IPS DF 19.7 (cell line): ENCODE results near the gene AJM1.
"Not testable (repeated sequence)": the region's sequence is repeated elsewhere in the genome, so short reads cannot be mapped to it uniquely, and the experiment has no call there.

Source experiments
- DNase-seq: peaks from one replicate; pipeline ENCODE4 v3.0.0-alpha.2; 2013; ENCODE audit warnings: low read depth, low spot score

Gene AJM1

DNA sequence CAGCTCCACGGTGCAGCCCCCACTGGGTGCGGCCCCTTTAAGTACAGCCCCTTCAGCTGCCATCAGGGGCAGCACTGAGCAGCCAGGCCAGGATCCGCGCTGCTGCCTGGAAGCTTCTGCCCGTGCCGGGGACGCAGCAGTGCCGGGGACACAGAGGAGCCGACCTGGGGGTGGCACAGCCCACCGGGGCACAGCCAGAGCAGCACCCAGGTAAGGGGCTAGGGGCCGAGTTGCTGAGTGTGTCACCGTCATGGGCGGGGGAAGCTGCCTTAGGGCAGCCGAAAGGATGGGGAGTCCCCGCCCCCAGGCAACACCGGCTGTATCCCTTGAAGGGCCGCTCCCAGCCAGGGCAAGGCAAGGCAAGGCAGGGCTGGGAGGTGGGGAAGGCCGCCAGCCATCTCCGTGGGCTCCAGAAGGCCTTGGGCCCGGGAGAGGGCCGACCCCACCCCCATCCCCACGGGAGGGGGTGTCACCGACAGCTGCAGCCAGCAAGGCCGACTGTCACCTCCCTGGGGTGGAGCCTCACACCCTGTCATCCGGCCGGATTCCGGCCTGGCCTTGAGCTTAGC lies at the start of gene AJM1:
Gene AJM1, plus strand, starts transcription at position 99 of the 569 bp plus-strand sequence. CDS start 1,937 bp downstream, outside the sequence.
- DNase-seq, result not testable (repeated sequence)

GRCh38 chr9:136793086-136793946 lies 49.0 kb upstream of the AJM1 start:
- no peak for DNase-seq

- DNase-seq, result no peak
Measured at GRCh38 chr9:136794281-136794999, 47.8 kb upstream of the AJM1 start.

DNA sequence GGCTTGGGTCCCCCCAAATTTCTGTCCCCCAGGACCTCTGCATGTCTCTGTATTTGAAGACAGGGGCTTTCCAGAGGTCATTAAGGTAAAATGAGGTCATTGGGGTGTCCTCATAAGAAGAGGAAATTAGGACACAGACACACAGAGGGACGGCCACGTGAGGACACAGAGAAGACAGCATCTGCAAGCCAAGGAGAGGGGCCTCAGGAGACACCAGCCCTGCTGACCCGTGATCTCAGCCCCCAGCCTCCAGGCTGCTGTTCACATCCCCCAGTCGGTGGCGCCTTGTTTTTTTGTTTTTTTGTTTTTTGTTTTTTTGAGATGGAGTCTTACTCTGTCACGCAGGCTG lies 47.3 kb upstream of the AJM1 start:
- no peak for DNase-seq

- no peak for DNase-seq
Measured at GRCh38 chr9:136796238-136796774, 46.0 kb upstream of the AJM1 start, which contains the start of gene CCDC183. TSS of gene CCDC183 (plus strand) at chr9:136796338. CDS start at chr9:136796398, 60 bp downstream.

DNA sequence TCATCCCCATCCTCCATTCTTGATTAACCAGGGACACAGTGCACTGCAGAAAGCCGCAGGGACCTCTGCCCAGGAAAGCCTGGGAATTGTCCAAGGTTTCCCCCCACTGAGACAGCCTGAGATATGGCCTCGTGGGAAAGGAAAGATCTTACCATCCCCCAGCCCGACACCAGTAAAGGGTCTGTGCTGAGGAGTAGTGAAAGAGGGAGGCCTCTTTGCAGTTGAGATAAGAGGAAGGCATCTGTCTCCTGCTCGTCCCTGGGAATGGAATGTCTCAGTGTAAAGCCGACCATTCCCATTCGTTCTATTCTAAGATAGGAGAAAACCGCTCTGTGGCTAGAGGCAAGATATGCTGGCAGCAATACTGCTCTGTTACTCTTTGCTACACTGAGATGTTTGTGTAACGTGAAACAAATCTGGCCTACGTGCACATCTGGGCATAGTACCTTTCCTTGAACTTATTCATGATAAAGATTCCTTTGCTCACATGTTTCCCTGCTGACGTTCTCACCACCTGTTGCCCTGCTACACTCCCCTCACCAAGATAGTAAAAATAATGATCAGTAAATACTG lies 45.4 kb upstream of the AJM1 start:
- not testable (repeated sequence) for DNase-seq

GRCh38 chr9:136798708-136799078 lies 43.6 kb upstream of the AJM1 start:
- DNase-seq, result no peak

- no peak for DNase-seq
Measured at GRCh38 chr9:136799079-136799853, 43.0 kb upstream of the AJM1 start.

DNA sequence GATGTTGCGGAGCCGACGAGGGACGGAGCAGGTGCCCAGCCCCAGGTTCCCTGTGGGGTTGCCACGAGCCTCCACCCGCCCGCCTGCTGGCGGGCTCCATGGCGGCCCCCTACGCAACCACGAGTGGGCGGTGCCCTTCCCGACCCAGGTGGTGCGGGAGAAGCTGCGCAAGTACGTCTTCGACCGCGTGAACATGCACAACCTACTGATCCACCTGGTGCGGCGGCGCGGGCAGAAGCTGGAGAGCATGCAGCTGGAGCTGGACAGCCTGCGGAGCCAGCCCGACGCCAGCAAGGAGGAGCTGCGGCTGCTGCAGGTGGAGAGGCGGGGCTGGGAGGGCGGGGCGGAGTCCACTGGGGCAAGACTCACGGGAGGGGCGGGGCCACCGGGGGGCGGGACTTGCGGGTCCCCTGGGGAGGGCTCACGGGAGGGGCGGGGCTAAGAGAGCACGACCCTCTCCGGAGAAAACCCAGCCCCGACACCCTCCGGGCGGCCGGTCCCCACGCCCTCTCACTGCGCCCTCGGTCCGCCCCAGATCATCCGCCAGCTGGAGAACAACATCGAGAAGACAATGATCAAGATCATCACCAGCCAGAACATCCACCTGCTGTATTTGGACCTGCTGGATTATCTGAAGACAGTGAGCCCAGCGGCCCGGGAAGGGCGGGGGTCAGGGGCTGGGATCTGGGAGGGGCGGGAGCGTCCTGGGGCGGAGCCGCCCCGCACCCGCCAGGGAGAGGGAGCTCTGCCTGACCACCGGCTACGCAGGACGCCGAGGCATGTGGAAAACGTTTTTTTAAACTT lies 42.2 kb upstream of the AJM1 start:
- DNase-seq, result no peak

- DNase-seq, result no peak
Measured at GRCh38 chr9:136802321-136802720, 40.0 kb upstream of the AJM1 start.

DNA sequence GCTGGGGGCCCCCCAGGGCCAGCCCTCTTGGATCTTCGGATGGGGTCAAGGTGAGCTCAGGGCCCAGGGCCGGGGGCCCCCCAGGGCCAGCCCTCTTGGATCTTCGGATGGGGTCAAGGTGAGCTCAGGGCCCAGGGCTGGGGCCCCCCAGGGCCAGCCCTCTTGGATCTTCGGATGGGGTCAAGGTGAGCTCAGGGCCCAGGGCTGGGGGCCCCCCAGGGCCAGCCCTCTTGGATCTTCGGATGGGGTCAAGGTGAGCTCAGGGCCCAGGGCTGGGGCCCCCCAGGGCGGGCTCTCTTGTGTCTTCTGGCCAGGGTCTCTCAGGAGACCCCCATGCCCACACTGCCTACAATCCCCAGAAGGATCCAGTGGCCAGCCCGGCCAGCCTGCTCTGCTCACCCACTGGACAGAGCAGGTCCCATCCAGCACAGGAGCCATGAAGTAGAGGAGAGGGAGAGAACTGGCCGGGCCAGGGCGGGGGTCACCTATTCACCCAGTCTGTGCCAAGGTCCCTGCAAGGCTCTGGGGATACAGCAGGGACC lies 39.2 kb upstream of the AJM1 start:
- DNase-seq, result not testable (repeated sequence)

DNA sequence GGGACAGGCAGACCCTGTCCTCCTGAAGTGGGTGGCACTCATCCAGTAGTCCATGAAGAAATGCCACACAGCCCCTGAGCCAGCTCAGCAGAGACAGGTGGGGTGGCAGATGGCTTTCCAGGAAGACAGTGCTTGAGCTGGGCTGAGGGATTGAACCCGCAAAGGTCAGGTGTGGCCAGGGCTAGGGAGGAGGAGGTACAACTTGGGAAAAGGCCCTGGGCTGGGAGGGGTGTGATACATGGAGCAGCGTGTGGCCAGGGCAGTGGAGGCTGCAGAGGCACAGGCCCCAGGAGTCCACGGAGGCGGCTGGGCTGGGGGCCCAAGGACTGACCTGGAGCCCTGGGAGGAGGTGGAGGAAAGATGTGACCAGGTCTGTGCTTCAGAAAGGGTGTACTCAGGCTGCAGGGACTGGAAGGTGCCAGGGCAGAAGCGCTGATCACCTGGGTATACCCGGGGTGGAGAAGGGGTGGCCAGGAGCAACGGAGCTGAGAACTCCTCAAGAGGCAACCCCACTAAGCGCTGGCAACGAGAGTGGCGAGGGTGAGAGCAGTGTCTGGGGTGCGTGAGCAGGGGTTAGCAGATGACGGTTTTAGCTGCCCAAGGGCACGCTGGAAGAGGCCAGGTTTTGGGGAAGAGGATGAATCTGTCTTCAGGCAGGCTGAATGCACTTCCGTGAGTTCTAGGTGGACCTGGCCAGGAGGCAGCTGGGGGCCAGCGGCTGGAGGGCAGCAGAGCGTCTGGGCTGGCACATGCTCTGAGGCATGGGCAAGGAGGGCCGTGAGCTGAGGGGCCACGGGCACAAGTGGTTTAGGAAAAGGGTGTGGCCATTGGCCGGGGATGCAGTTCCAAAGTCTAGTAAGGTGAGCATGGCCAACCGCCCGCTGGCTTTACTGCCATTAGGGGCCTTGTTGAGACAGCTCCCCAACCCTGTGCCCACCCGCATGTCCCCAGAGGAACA lies 38.4 kb upstream of the AJM1 start:
- no peak for DNase-seq

- DNase-seq, result no peak
Measured at GRCh38 chr9:136804509-136805206, 37.6 kb upstream of the AJM1 start.

DNA sequence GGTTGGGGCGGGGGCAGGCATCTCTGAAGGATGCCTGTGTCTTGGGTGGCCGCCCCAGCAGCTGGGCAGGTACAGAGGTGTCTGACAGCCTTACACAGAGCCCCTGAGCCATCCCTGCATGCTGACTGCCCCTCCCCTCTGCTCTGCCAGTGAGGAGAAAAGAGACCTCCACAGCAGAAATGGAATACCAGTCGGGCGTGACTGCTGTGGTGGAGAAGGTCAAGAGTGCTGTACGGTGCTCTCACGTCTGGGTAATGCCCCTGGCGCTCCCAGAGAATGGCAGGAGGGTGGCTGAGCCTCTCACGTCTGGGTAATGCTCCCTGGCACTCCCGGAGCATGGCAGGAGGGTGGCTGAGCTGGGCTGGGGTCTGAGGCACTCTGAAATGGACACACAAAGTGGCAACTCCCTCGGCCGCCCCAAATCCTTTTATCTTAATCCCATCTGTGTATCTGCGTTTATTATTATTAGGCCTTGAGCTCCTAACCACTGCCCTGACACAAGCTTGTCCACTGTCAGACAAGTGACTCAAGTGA lies 37.0 kb upstream of the AJM1 start:
- DNase-seq, result no peak

- no peak for DNase-seq
Measured at GRCh38 chr9:136806067-136806466, 36.2 kb upstream of the AJM1 start.

GRCh38 chr9:136806631-136807201 lies 35.6 kb upstream of the AJM1 start:
- DNase-seq, result no peak

- DNase-seq, result no peak
Measured at GRCh38 chr9:136807281-136808074, 34.8 kb upstream of the AJM1 start, which contains the start of gene RABL6. TSS of gene RABL6 (plus strand) at chr9:136807948. CDS start at chr9:136808197, 249 bp downstream.
